Epithelial cell of proximal tubule (primary cell): Measurements from ENCODE around the gene NR0B1. TPM values are rescaled to one million over a fixed set of nuclear protein-coding genes. Genes with fewer than 3 reads are reported as not detected.

Source experiments
- DNase-seq: peaks from one replicate; pipeline ENCODE4 v3.0.0-alpha.2; 2011; ENCODE audit warnings: low read depth
- H3K4me3 ChIP-seq: 2 replicates; pipeline ENCODE4 v1.5.1; 2011; ENCODE audit warnings: low read depth, mild to moderate bottlenecking, low read length
- total RNA-seq: library from RNA; depleted of rRNA; stranded (reverse); fragments of >200 nt; gene quantifications from 2 replicates; pipeline ENCODE4 v1.2.3, GENCODE V29; 2015
- TF ChIP-seq, protein P1 (sequence below): conservative IDR thresholded peaks from 2 replicates; pipeline ENCODE4 v1.5.1; 2012; ENCODE audit warnings: low read depth, mild to moderate bottlenecking, low read length

NR0B1 gene
- total RNA-seq, 1 donor from 2014 or later: 0.35 TPM

GRCh38 chrX:30302956-30303355 lies 6.2 kb downstream of the NR0B1 start:
- no peak overlapping the region for H3K4me3 ChIP-seq
- DNase-seq: no peak

DNA sequence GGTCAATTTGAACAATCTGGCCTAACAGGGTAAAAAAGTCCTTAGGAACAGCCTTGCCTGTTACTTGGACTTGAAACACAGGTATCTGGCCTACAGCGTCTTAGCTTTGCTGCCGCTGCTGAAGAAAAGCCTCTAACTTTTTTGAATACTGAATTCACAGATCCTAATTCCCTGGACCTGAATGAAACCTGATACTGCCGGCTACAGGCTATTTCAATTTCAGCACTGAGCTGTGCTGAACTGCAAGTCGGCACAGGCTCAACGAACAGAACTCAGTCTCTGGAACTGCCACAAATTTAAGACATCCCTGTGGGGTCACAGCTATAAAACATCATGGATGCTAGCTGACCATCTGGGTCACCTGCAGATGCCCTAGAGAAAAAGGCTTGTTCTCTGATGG lies 7.2 kb downstream of the NR0B1 start:
- DNase-seq: no peak
- TF ChIP-seq, protein P1, sequence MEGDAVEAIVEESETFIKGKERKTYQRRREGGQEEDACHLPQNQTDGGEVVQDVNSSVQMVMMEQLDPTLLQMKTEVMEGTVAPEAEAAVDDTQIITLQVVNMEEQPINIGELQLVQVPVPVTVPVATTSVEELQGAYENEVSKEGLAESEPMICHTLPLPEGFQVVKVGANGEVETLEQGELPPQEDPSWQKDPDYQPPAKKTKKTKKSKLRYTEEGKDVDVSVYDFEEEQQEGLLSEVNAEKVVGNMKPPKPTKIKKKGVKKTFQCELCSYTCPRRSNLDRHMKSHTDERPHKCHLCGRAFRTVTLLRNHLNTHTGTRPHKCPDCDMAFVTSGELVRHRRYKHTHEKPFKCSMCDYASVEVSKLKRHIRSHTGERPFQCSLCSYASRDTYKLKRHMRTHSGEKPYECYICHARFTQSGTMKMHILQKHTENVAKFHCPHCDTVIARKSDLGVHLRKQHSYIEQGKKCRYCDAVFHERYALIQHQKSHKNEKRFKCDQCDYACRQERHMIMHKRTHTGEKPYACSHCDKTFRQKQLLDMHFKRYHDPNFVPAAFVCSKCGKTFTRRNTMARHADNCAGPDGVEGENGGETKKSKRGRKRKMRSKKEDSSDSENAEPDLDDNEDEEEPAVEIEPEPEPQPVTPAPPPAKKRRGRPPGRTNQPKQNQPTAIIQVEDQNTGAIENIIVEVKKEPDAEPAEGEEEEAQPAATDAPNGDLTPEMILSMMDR: no peak

More at GRCh38 chrX:30302956-30303355, 6.2 kb downstream of the NR0B1 start:
- TF ChIP-seq, protein P1: no peak

DNA sequence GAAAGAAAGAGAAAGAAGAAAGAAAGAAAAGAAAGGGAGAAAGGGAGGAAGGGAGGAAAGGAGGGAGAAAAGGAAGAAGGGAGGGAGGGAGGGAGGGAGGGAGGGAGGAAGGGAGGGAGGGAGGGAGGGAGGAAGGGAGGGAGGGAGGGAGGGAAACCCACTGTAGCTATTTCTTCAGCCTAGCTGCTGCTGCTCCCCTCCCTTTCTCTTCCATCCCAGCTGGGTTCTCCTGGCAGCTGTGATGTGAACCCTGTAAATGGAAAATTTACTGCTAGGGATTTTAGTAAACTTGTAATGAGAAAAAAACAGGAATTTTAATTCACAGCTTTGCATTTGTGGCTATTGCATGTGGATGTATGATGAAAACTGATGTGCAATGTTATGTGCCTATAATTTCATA lies 8.0 kb downstream of the NR0B1 start:
- DNase-seq: no peak
- no peak overlapping the region for H3K4me3 ChIP-seq
- TF ChIP-seq, protein P1: no peak

More for the DNA sequence above, 7.2 kb downstream of the NR0B1 start:
- no peak overlapping the region for H3K4me3 ChIP-seq

DNA sequence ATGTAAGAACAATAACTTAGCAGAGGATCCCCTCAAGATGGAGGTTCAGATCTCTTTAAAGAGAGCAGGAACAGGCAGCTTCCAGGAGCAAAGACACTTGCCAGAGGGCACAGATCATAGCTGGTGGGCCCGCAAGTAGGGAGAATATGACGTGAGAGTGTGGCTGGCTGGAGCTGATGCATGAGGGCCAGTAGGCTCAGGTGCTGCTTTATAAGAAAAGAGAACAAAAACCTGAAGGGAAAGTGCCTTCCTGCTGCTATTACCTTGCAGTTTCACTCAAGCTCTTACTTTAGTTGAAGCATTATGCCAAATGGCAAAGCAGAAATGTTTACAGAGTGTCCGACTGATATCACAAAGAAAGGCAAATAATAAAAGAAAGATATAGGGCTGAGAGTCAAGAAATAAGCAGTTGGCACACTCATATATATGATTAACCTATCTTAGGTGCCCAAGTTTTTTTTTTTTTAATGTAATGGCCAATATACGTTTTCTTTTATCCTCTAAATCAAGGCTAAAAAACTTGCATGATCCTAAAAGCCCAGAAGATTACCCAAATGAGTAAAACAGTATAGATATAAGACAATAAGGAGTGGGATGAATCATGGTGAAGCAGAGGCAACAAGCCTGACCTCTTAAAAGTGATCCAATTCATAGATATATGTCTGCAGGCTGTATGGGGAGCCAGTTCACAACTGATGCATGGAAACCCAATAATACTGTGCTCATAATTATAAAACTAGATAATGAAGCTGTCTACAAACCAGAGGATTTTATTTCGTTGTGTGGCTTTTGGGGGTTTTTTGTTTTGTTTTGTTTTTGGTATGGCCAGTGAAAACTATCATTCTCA lies 12.6 kb downstream of the NR0B1 start:
- H3K4me3 ChIP-seq: no peak overlapping the region
- TF ChIP-seq, protein P1: no peak
- DNase-seq: no peak

DNA sequence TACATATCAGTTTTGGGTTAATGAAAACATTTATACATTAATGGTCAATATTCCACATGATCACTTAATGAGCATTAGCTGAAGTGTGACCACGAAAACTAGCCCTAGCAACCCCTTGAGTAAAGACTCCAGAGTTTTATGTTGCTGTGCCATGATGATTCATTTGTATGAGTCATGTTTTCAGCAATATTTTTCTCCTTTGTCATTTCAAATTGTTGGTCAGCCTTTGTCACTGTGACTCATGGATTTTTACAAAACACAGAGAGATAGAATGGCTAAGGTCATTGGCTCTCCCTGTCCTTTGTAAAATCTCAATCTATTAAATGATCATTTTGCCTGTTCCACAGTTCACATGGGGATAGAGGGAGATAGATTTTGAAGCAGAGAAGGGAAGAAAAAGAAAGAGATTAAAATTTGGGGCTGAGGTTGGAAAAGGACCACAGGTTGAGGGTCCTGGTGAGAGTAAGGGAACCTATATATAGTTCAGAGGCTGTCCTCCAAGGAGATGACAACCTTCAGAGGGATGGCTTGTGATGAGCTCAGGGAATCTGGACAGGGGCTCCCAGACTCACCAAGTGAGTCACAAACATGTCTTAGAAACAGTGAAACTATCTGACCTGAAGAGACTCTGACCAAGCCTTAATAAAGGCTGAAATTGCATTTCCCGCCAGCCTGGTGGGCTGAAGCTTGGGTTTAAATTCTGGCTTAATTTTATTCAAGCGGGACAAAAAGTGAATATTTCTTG lies 25.6 kb downstream of the NR0B1 start:
- TF ChIP-seq, protein P1: no peak
- peak; percentile 81 for DNase-seq
- no peak overlapping the region for H3K4me3 ChIP-seq

DNA sequence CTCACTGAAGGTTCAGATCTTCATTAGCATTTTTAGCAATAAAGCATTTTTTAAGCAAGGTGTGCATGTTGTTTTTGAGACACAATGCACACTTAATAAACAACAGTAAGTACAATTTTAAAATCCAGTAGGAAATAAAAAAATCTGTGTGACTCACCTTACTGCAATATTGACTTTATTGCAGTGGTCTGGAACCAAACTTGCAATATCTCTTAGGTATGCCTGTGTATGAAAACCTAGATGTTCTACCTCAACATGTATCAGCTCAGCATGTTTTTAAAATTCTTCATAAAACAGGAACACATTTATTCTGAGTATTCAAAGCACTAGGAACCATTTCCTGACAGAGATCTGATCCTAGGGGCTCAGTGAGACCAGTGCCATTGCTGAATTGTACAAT lies 26.7 kb downstream of the NR0B1 start:
- DNase-seq: no peak
- H3K4me3 ChIP-seq: no peak overlapping the region

More for the DNA sequence above, 26.7 kb downstream of the NR0B1 start:
- TF ChIP-seq, protein P1: no peak
